ENCODE data around the gene SLC39A11. TPM values are rescaled to one million over a fixed set of nuclear protein-coding genes. Genes with fewer than 3 reads are reported as not detected.

Gene SLC39A11
- total RNA-seq, 2 experiments from 2014 or later, result 25.6 to 51.5 TPM

GRCh38 chr17:72707881-72708280 lies 384.6 kb downstream of the SLC39A11 start:
- POLR2A ChIA-PET, result no interaction called here
- Histone ChIP-seq H3K9me2 (ENCODE audit: insufficient read depth, low read length) (no peaks in the 10 kb centered on the region), H3K4me2 (ENCODE audit: low read length) (no peak overlapping the region), H4K20me1 (ENCODE audit: insufficient read depth, low read length) (no peaks in the 10 kb centered on the region), H3K4me3 (ENCODE audit: low read depth, low read length, poor library complexity, severe bottlenecking) (no peak overlapping the region), H3K4me1 (ENCODE audit: insufficient read depth, low read length, poor library complexity, severe bottlenecking) (no peaks in the 10 kb centered on the region), H3K9me3 (ENCODE audit: low read length) (0 out of 2 replicates have a peak, but pooled peaks cover 5% of the 10 kb centered on the region), H3K79me2 (ENCODE audit: insufficient read depth, low read depth, low read length) (no peaks in the 10 kb centered on the region), H3K36me3 (ENCODE audit: insufficient read depth, low read length) (no peaks in the 10 kb centered on the region), H3K27ac (ENCODE audit: low read depth, low read length, poor library complexity, severe bottlenecking) (no peak overlapping the region), H2AFZ (ENCODE audit: low read length) (no peak overlapping the region)
- CTCF ChIA-PET (ENCODE audit: unreplicated experiment), result no interaction called here
- no peak for DNase-seq (ENCODE audit: low spot score)
- intact Hi-C loops (cut with micrococcal nuclease; ENCODE audit: unreplicated experiment), result no loop called here
- no TSS peak for BruUV-seq (replicated peaks)
- TF ChIP-seq EZH2phosphoT487 (IDR thresholded peaks at IDR 0.05; ENCODE audit: borderline replicate concordance, low read depth, low read length), result no peak
- TF ChIP-seq, protein P1, sequence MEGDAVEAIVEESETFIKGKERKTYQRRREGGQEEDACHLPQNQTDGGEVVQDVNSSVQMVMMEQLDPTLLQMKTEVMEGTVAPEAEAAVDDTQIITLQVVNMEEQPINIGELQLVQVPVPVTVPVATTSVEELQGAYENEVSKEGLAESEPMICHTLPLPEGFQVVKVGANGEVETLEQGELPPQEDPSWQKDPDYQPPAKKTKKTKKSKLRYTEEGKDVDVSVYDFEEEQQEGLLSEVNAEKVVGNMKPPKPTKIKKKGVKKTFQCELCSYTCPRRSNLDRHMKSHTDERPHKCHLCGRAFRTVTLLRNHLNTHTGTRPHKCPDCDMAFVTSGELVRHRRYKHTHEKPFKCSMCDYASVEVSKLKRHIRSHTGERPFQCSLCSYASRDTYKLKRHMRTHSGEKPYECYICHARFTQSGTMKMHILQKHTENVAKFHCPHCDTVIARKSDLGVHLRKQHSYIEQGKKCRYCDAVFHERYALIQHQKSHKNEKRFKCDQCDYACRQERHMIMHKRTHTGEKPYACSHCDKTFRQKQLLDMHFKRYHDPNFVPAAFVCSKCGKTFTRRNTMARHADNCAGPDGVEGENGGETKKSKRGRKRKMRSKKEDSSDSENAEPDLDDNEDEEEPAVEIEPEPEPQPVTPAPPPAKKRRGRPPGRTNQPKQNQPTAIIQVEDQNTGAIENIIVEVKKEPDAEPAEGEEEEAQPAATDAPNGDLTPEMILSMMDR (conservative IDR thresholded peaks at IDR 0.05; ENCODE audit: low read length), result no peak

DNA sequence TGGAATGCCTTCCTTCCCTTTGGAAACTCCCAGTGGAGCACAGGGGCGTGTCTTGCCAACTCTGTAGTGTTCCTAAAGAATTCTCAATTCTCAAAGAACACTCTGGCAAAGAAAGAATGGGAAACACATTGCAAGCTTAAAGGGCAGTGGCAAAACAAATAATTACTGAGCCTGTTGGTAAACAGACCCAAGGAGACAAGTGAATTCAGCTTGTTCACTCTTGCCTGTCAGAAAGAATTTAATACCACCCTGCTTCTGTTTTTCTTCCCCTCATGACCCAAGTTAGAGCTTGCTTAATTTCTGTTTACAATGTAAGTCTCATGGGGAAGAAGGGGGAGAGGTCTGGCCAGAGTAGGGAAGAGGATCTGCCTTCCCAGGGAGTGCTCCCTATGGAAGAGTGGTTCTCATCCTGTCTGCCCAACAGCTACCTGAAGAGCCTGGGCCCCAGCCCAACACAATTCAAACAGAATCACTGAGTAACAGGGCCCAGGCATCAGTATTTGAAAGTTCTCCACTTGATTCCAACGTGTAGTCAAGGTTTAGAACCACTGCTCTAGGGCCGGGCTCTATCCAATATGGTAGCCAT lies 386.0 kb downstream of the SLC39A11 start:
- H3K27ac ChIP-seq (ENCODE audit: low read depth, low read length, poor library complexity, severe bottlenecking), result no peak overlapping the region
- ChIA-PET CTCF (ENCODE audit: unreplicated experiment) (no interaction called here), POLR2A (no interaction called here)
- H4K20me1 ChIP-seq (ENCODE audit: insufficient read depth, low read length), result no peaks in the 10 kb centered on the region
- 0 out of 2 replicates have a peak, but pooled peaks cover 3% of the 10 kb centered on the region for H3K9me3 ChIP-seq (ENCODE audit: low read length)
- TF ChIP-seq, protein P1 (conservative IDR thresholded peaks at IDR 0.05; ENCODE audit: low read length), result no peak
- TF ChIP-seq EZH2phosphoT487 (IDR thresholded peaks at IDR 0.05; ENCODE audit: borderline replicate concordance, low read depth, low read length), result no peak
- DNase-seq (ENCODE audit: low spot score), result no peak
- no TSS peak for BruUV-seq (replicated peaks)
- H3K4me2 ChIP-seq (ENCODE audit: low read length), result no peak overlapping the region
- no peak overlapping the region for H2AFZ ChIP-seq (ENCODE audit: low read length)
- intact Hi-C loops (cut with micrococcal nuclease; ENCODE audit: unreplicated experiment), result no loop called here
- H3K9me2 ChIP-seq (ENCODE audit: insufficient read depth, low read length), result no peaks in the 10 kb centered on the region
- H3K4me1 ChIP-seq (ENCODE audit: insufficient read depth, low read length, poor library complexity, severe bottlenecking), result no peaks in the 10 kb centered on the region
- H3K36me3 ChIP-seq (ENCODE audit: insufficient read depth, low read length), result no peaks in the 10 kb centered on the region
- no peaks in the 10 kb centered on the region for H3K79me2 ChIP-seq (ENCODE audit: insufficient read depth, low read depth, low read length)
- no peak overlapping the region for H3K4me3 ChIP-seq (ENCODE audit: low read depth, low read length, poor library complexity, severe bottlenecking)

- Histone ChIP-seq H4K20me1 (ENCODE audit: insufficient read depth, low read length) (no peaks in the 10 kb centered on the region), H3K36me3 (ENCODE audit: insufficient read depth, low read length) (no peaks in the 10 kb centered on the region), H3K4me1 (ENCODE audit: insufficient read depth, low read length, poor library complexity, severe bottlenecking) (no peaks in the 10 kb centered on the region), H2AFZ (ENCODE audit: low read length) (no peak overlapping the region), H3K4me3 (ENCODE audit: low read depth, low read length, poor library complexity, severe bottlenecking) (no peak overlapping the region), H3K4me2 (ENCODE audit: low read length) (no peak overlapping the region), H3K27ac (ENCODE audit: low read depth, low read length, poor library complexity, severe bottlenecking) (no peak overlapping the region), H3K79me2 (ENCODE audit: insufficient read depth, low read depth, low read length) (no peaks in the 10 kb centered on the region), H3K9me2 (ENCODE audit: insufficient read depth, low read length) (no peaks in the 10 kb centered on the region), H3K9me3 (ENCODE audit: low read length) (no peaks in the 10 kb centered on the region)
- DNase-seq (ENCODE audit: low spot score), result no peak
- POLR2A ChIA-PET, result no interaction called here
- TF ChIP-seq EZH2phosphoT487 (IDR thresholded peaks at IDR 0.05; ENCODE audit: borderline replicate concordance, low read depth, low read length), result no peak
- TF ChIP-seq, protein P1 (conservative IDR thresholded peaks at IDR 0.05; ENCODE audit: low read length), result no peak
- intact Hi-C loops (cut with micrococcal nuclease; ENCODE audit: unreplicated experiment), result no loop called here
- CTCF ChIA-PET (ENCODE audit: unreplicated experiment), result no interaction called here
- BruUV-seq (replicated peaks), result no TSS peak
Observed at GRCh38 chr17:72705905-72706395, 386.5 kb downstream of the SLC39A11 start.

Data from OCI-LY7 (cell line).